ENCODE results near the gene ABLIM1.

ABLIM1 gene

GRCh38 chr10:114516356-114516755 lies 141.7 kb downstream of the ABLIM1 start:
- H3K36me3 ChIP-seq (ENCODE audit: control insufficient read depth, insufficient read depth, low read length) = no peaks in the 10 kb centered on the region
- no peaks in the 10 kb centered on the region for H3K9me3 ChIP-seq (ENCODE audit: control insufficient read depth, insufficient read depth, low read depth, low read length)
- H3K27ac ChIP-seq (ENCODE audit: low read depth, low read length) = no peak overlapping the region
- H3K27me3 ChIP-seq (ENCODE audit: control insufficient read depth, insufficient read depth, low read length) = no peaks in the 10 kb centered on the region
- no peak overlapping the region for H3K4me3 ChIP-seq (ENCODE audit: low read depth, low read length)
- peaks cover 41% of the 10 kb centered on the region for H3K4me1 ChIP-seq (ENCODE audit: control insufficient read depth, insufficient read depth, low read length)
- H3K9ac ChIP-seq (ENCODE audit: low read length) = no peak overlapping the region

- peaks cover 40% of the 10 kb centered on the region for H3K4me1 ChIP-seq (ENCODE audit: control insufficient read depth, insufficient read depth, low read length)
These were observed 142.7 kb downstream of the ABLIM1 start for GRCh38 chr10:114515298-114515914.

GRCh38 chr10:114513381-114513792 lies 144.7 kb downstream of the ABLIM1 start:
- Histone ChIP-seq H3K4me3 (ENCODE audit: low read depth, low read length) (no peak overlapping the region), H3K36me3 (ENCODE audit: control insufficient read depth, insufficient read depth, low read length) (no peaks in the 10 kb centered on the region), H3K9me3 (ENCODE audit: control insufficient read depth, insufficient read depth, low read depth, low read length) (no peaks in the 10 kb centered on the region), H3K27me3 (ENCODE audit: control insufficient read depth, insufficient read depth, low read length) (no peaks in the 10 kb centered on the region), H3K4me1 (ENCODE audit: control insufficient read depth, insufficient read depth, low read length) (peaks cover 22% of the 10 kb centered on the region), H3K9ac (ENCODE audit: low read length) (no peak overlapping the region), H3K27ac (ENCODE audit: low read depth, low read length) (no peak overlapping the region)

More at GRCh38 chr10:114515298-114515914, 142.7 kb downstream of the ABLIM1 start:
- peak overlapping the region; percentile 43 for H3K9ac ChIP-seq (ENCODE audit: low read length)
- H3K27ac ChIP-seq (ENCODE audit: low read depth, low read length) = peak overlapping the region; percentile 57; the same call in 1 of the 2 replicates
- no peaks in the 10 kb centered on the region for H3K9me3 ChIP-seq (ENCODE audit: control insufficient read depth, insufficient read depth, low read depth, low read length)
- no peak overlapping the region for H3K4me3 ChIP-seq (ENCODE audit: low read depth, low read length)
- no peaks in the 10 kb centered on the region for H3K36me3 ChIP-seq (ENCODE audit: control insufficient read depth, insufficient read depth, low read length)
- no peaks in the 10 kb centered on the region for H3K27me3 ChIP-seq (ENCODE audit: control insufficient read depth, insufficient read depth, low read length)

GRCh38 chr10:114511881-114512280 lies 146.2 kb downstream of the ABLIM1 start:
- Histone ChIP-seq H3K27ac (ENCODE audit: low read depth, low read length) (no peak overlapping the region), H3K27me3 (ENCODE audit: control insufficient read depth, insufficient read depth, low read length) (no peaks in the 10 kb centered on the region), H3K4me1 (ENCODE audit: control insufficient read depth, insufficient read depth, low read length) (peaks cover 17% of the 10 kb centered on the region), H3K4me3 (ENCODE audit: low read depth, low read length) (no peak overlapping the region), H3K9ac (ENCODE audit: low read length) (no peak overlapping the region), H3K36me3 (ENCODE audit: control insufficient read depth, insufficient read depth, low read length) (no peaks in the 10 kb centered on the region), H3K9me3 (ENCODE audit: control insufficient read depth, insufficient read depth, low read depth, low read length) (no peaks in the 10 kb centered on the region)

DNA sequence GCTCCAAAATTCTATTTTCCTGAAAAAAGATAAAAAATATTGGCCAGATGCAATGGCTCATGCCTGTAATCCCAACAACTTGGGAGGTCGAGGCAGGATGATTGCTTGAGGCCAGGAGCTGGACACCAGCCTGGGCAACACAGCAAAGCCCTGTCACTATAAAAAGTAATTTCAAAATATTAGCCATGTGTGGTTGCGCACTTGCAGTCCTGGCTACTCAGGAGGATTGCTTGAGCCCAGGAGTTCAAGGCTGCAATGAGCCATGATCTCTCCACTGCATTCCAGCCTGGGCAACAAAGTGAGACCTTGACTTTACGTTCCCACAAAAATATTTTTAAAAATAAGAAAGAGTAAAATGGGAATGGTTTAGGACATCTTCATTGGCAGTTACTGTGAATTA lies 149.7 kb downstream of the ABLIM1 start:
- H3K4me1 ChIP-seq (ENCODE audit: control insufficient read depth, insufficient read depth, low read length) = peaks cover 8% of the 10 kb centered on the region
- no peak overlapping the region for H3K27ac ChIP-seq (ENCODE audit: low read depth, low read length)
- H3K27me3 ChIP-seq (ENCODE audit: control insufficient read depth, insufficient read depth, low read length) = no peaks in the 10 kb centered on the region
- H3K9ac ChIP-seq (ENCODE audit: low read length) = no peak overlapping the region
- H3K36me3 ChIP-seq (ENCODE audit: control insufficient read depth, insufficient read depth, low read length) = no peaks in the 10 kb centered on the region
- no peaks in the 10 kb centered on the region for H3K9me3 ChIP-seq (ENCODE audit: control insufficient read depth, insufficient read depth, low read depth, low read length)
- H3K4me3 ChIP-seq (ENCODE audit: low read depth, low read length) = no peak overlapping the region

DNA sequence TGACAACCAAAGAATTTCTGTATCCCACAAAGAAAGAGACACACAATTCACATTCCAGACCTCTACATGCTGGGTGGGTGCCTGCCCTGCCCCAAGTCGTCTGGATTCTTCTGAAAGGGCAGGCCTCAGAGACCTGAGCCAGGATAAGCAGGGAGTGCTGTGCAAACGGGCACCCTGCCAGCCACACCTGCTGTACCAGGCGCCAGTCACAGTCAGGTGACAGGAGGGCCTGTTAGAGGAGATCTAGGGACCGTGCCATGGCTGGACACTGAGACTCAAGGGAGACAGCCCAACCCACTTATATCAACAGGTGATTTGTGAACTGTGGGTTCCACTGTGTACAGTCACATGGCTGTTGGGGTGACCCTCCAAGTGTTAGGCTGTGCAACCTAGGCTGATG lies 150.6 kb downstream of the ABLIM1 start:
- Histone ChIP-seq H3K9ac (ENCODE audit: low read length) (no peak overlapping the region), H3K4me3 (ENCODE audit: low read depth, low read length) (no peak overlapping the region), H3K27me3 (ENCODE audit: control insufficient read depth, insufficient read depth, low read length) (no peaks in the 10 kb centered on the region), H3K9me3 (ENCODE audit: control insufficient read depth, insufficient read depth, low read depth, low read length) (no peaks in the 10 kb centered on the region), H3K36me3 (ENCODE audit: control insufficient read depth, insufficient read depth, low read length) (no peaks in the 10 kb centered on the region), H3K4me1 (ENCODE audit: control insufficient read depth, insufficient read depth, low read length) (peaks cover 8% of the 10 kb centered on the region), H3K27ac (ENCODE audit: low read depth, low read length) (no peak overlapping the region)

- Histone ChIP-seq H3K4me3 (ENCODE audit: low read depth, low read length) (no peak overlapping the region), H3K9ac (ENCODE audit: low read length) (no peak overlapping the region), H3K4me1 (ENCODE audit: control insufficient read depth, insufficient read depth, low read length) (peaks cover 8% of the 10 kb centered on the region), H3K27ac (ENCODE audit: low read depth, low read length) (no peak overlapping the region), H3K36me3 (ENCODE audit: control insufficient read depth, insufficient read depth, low read length) (no peaks in the 10 kb centered on the region), H3K9me3 (ENCODE audit: control insufficient read depth, insufficient read depth, low read depth, low read length) (no peaks in the 10 kb centered on the region), H3K27me3 (ENCODE audit: control insufficient read depth, insufficient read depth, low read length) (no peaks in the 10 kb centered on the region)
These were observed 151.1 kb downstream of the ABLIM1 start for GRCh38 chr10:114506871-114507385.

GRCh38 chr10:114504769-114505579 lies 153.1 kb downstream of the ABLIM1 start:
- no peaks in the 10 kb centered on the region for H3K27me3 ChIP-seq (ENCODE audit: control insufficient read depth, insufficient read depth, low read length)
- peaks cover 8% of the 10 kb centered on the region for H3K4me1 ChIP-seq (ENCODE audit: control insufficient read depth, insufficient read depth, low read length)
- H3K36me3 ChIP-seq (ENCODE audit: control insufficient read depth, insufficient read depth, low read length) = no peaks in the 10 kb centered on the region
- no peak overlapping the region for H3K27ac ChIP-seq (ENCODE audit: low read depth, low read length)
- H3K9ac ChIP-seq (ENCODE audit: low read length) = no peak overlapping the region
- H3K4me3 ChIP-seq (ENCODE audit: low read depth, low read length) = no peak overlapping the region
- no peaks in the 10 kb centered on the region for H3K9me3 ChIP-seq (ENCODE audit: control insufficient read depth, insufficient read depth, low read depth, low read length)

- Histone ChIP-seq H3K9me3 (ENCODE audit: control insufficient read depth, insufficient read depth, low read depth, low read length) (no peaks in the 10 kb centered on the region), H3K4me1 (ENCODE audit: control insufficient read depth, insufficient read depth, low read length) (peaks cover 8% of the 10 kb centered on the region), H3K4me3 (ENCODE audit: low read depth, low read length) (no peak overlapping the region), H3K27ac (ENCODE audit: low read depth, low read length) (no peak overlapping the region), H3K9ac (ENCODE audit: low read length) (no peak overlapping the region), H3K36me3 (ENCODE audit: control insufficient read depth, insufficient read depth, low read length) (no peaks in the 10 kb centered on the region), H3K27me3 (ENCODE audit: control insufficient read depth, insufficient read depth, low read length) (no peaks in the 10 kb centered on the region)
These were observed 156.0 kb downstream of the ABLIM1 start for GRCh38 chr10:114502074-114502473.

- H3K4me3 ChIP-seq (ENCODE audit: low read depth, low read length) = no peak overlapping the region
- peaks cover 12% of the 10 kb centered on the region for H3K4me1 ChIP-seq (ENCODE audit: control insufficient read depth, insufficient read depth, low read length)
- no peaks in the 10 kb centered on the region for H3K27me3 ChIP-seq (ENCODE audit: control insufficient read depth, insufficient read depth, low read length)
- H3K9ac ChIP-seq (ENCODE audit: low read length) = no peak overlapping the region
- H3K9me3 ChIP-seq (ENCODE audit: control insufficient read depth, insufficient read depth, low read depth, low read length) = no peaks in the 10 kb centered on the region
- H3K27ac ChIP-seq (ENCODE audit: low read depth, low read length) = no peak overlapping the region
- no peaks in the 10 kb centered on the region for H3K36me3 ChIP-seq (ENCODE audit: control insufficient read depth, insufficient read depth, low read length)
These were observed 156.4 kb downstream of the ABLIM1 start for GRCh38 chr10:114501650-114502049.

- H3K36me3 ChIP-seq (ENCODE audit: control insufficient read depth, insufficient read depth, low read length) = no peaks in the 10 kb centered on the region
- no peak overlapping the region for H3K27ac ChIP-seq (ENCODE audit: low read depth, low read length)
- no peaks in the 10 kb centered on the region for H3K27me3 ChIP-seq (ENCODE audit: control insufficient read depth, insufficient read depth, low read length)
- H3K4me1 ChIP-seq (ENCODE audit: control insufficient read depth, insufficient read depth, low read length) = peaks cover 11% of the 10 kb centered on the region
- H3K9ac ChIP-seq (ENCODE audit: low read length) = no peak overlapping the region
- no peak overlapping the region for H3K4me3 ChIP-seq (ENCODE audit: low read depth, low read length)
- no peaks in the 10 kb centered on the region for H3K9me3 ChIP-seq (ENCODE audit: control insufficient read depth, insufficient read depth, low read depth, low read length)
These were observed 157.4 kb downstream of the ABLIM1 start for GRCh38 chr10:114500643-114501042.
